GM12892 (cell line): Measurements from ENCODE around the gene TNFRSF19.

ENCODE experiments used
- POLR2A ChIP-seq: IDR thresholded peaks from 2 replicates; pipeline ENCODE4 v1.6.1; 2011; ENCODE audit warnings: low read depth, low read length, control low read depth
- TAF1 ChIP-seq: IDR thresholded peaks from 2 replicates; pipeline ENCODE4 v1.6.1; 2011; ENCODE audit warnings: low read depth, mild to moderate bottlenecking, control low read depth, low read length, borderline replicate concordance

DNA sequence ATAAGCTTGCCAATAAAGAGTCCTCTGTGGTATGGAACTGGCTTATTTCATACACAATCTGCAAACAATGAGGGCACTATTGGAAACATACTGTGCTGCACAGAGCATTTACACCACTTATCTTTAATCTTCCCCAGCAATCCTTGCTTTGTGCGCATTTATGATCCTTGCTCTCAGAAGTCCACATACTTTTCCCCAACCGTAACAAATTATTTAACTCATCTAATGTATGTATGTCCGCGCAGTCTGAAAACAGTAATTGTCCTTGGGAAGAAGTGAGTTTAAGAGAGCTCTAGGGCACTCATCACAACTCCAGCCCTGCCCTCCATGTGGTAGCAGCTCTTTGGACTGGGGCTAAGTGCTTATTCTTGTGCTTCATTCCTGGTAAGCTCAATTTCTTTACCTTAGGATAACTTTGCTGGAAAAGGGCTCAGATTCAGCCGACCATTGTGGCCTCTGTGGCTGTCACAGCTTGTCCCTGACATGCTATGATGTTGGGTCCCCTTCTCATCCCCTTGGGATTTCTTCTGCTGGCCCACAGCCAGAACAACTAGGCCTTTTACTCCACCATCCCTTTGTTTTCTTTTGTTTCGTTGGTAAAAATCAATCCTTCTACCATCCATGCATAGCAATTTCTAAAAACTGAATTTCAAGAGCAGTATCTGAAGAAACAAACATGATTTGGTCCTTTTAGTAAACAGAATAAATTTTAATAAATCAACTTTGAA, 152.7 kb downstream of the TNFRSF19 start:
- TF ChIP-seq POLR2A: no peak
- no peak for TF ChIP-seq TAF1
